ENCODE results near the gene TOR1B.

- TF ChIP-seq POLR2A (IDR thresholded peaks at IDR 0.05) (no peak), CTCF (IDR thresholded peaks at IDR 0.05) (no peak)
These were observed 37.0 kb downstream of the TOR1B start for GRCh38 chr9:129840034-129840433.
